Gastroesophageal sphincter (tissue), 4 donors: Measurements from ENCODE around the gene TRIM15. TPM values are rescaled to one million over a fixed set of nuclear protein-coding genes. Genes with fewer than 3 reads are reported as not detected.

Source experiments
- ATAC-seq: fragments of 150-250 bp; one replicate; pipeline ENCODE4 v1.9.1; 2016; ENCODE audit warnings: mild to moderate bottlenecking, moderate library complexity
- H3K27ac ChIP-seq, 4 donors: fragments of 200-600 bp; sonication (generic) in 3 of 4; 1 replicate in 3 of 4; 2 replicates in 1 of 4; pipeline ENCODE4 v1.5.1; 2016 to 2019
- H3K27me3 ChIP-seq: fragments of 200-600 bp; sonication (generic); one replicate; pipeline ENCODE4 v1.5.1; 2019
- H3K36me3 ChIP-seq, 2 donors: fragments of 200-600 bp; sonication (generic); one replicate each; pipeline ENCODE4 v1.5.1; 2019; ENCODE audit warnings: control low read depth in 1 of 2
- H3K4me1 ChIP-seq, 3 donors: fragments of 200-600 bp; sonication (generic); 1 replicate in 2 of 3; 2 replicates in 1 of 3; pipeline ENCODE4 v1.5.1; 2016 to 2019; ENCODE audit warnings: control low read depth in 2 of 3
- H3K4me3 ChIP-seq, 2 donors: fragments of 200-600 bp; sonication (generic); one replicate each; pipeline ENCODE4 v1.5.1; 2019; ENCODE audit warnings: mild to moderate bottlenecking in 1 of 2, moderate library complexity in 1 of 2
- H3K9me3 ChIP-seq, 3 donors: fragments of 200-600 bp; sonication (generic); one replicate each; pipeline ENCODE4 v1.5.1; 2017 to 2019; ENCODE audit warnings: control low read depth in 2 of 3
- CTCF ChIP-seq, 4 experiments: fragments of 200-600 bp in 2 of 4; fragments of 450-650 bp in 2 of 4; sonication (generic) in 1 of 4; IDR thresholded peaks; one replicate each; pipeline ENCODE4 v1.5.1; 2017 to 2019; ENCODE audit warnings: antibody characterized with exemption in 4 of 4, mild to moderate bottlenecking in 2 of 4, moderate library complexity in 2 of 4
- EP300 ChIP-seq: sonication (generic); formaldehyde crosslinking; IDR thresholded peaks from one replicate; pipeline ENCODE4 v1.6.1; 2017; ENCODE audit warnings: antibody characterized with exemption, mild to moderate bottlenecking
- POLR2A ChIP-seq, 2 donors: fragments of 450-650 bp; IDR thresholded peaks; one replicate each; pipeline ENCODE4 v1.6.1; 2017; ENCODE audit warnings: antibody characterized with exemption in 2 of 2, mild to moderate bottlenecking in 2 of 2, moderate library complexity in 1 of 2
- POLR2AphosphoS5 ChIP-seq: sonication (generic); formaldehyde crosslinking; IDR thresholded peaks from one replicate; pipeline ENCODE4 v1.6.1; 2017; ENCODE audit warnings: antibody characterized with exemption
- WGBS, 2 donors: methylation state at CpG; one replicate each; pipeline ENCODE4 v1.1.5; 2018; ENCODE audit warnings: low coverage in 1 of 2; 5-methylcytosine and 5-hydroxymethylcytosine counted together
- total RNA-seq, 4 donors: library from RNA; depleted of rRNA; stranded (reverse); fragments of >200 nt; gene quantifications; one replicate each; pipeline ENCODE4 v1.1.0, GENCODE V29; 2016

The TRIM15 gene
- total RNA-seq, 4 donors from 2014 or later = not detected

DNA sequence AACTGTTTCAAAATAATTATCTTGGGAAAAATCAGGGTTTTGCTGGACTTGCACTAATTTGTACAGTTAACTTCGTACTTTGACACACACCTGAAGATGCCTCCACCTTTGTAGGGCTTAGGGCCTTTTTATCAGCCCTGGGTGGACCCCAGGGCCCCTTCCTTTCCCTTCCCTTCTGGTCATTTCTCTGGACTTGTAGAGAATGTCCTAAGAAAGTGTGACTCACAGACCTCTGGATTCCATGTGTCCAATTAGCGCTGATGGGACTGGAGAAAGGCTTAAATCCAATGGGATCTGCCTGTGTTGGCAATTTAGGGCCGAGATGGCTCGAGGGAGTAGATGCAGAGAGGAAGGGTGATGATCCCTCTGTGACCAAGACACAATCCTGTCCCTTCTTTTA, 9.3 kb downstream of the TRIM15 start:
- Histone ChIP-seq H3K4me3 (no peak overlapping the region), H3K27me3 (peaks cover 89% of the 10 kb centered on the region), H3K4me1 (peaks cover 0 to 9% (median 7%) of the 10 kb centered on the region in 3 donors), H3K9me3 (no peaks in the 10 kb centered on the region), H3K27ac (no peak overlapping the region), H3K36me3 (no peaks in the 10 kb centered on the region)
- TF ChIP-seq POLR2A (IDR thresholded peaks at IDR 0.05) (no peak), POLR2AphosphoS5 (no peak), EP300 (no peak), CTCF (IDR thresholded peaks at IDR 0.05) (no peak)
- 93 to 100% methylated on average over 1 to 3 of the region's 4 CpGs for WGBS, 2 donors
- no peak for ATAC-seq

GRCh38 chr6:30175765-30176164, 12.4 kb downstream of the TRIM15 start:
- no peak for ATAC-seq
- WGBS, 2 donors = 40 to 83% methylated on average over 1 to 2 of the region's 2 CpGs
- Histone ChIP-seq H3K36me3 (no peaks in the 10 kb centered on the region), H3K9me3 (no peaks in the 10 kb centered on the region), H3K4me1 (peaks cover 0 to 9% (median 7%) of the 10 kb centered on the region in 3 donors), H3K4me3 (no peak overlapping the region), H3K27me3 (peaks cover 73% of the 10 kb centered on the region), H3K27ac (no peak overlapping the region)
- TF ChIP-seq EP300 (no peak), POLR2A (IDR thresholded peaks at IDR 0.05) (no peak), CTCF (IDR thresholded peaks at IDR 0.05) (no peak), POLR2AphosphoS5 (no peak)

GRCh38 chr6:30178837-30179236, 15.5 kb downstream of the TRIM15 start:
- Histone ChIP-seq H3K4me1 (no peaks in the 10 kb centered on the region), H3K9me3 (no peaks in the 10 kb centered on the region), H3K36me3 (no peaks in the 10 kb centered on the region), H3K27me3 (peaks cover 43% of the 10 kb centered on the region), H3K27ac (no peak overlapping the region), H3K4me3 (no peak overlapping the region)
- 35 to 92% methylated on average over 1 of the region's 1 CpG for WGBS, 2 donors
- no peak for ATAC-seq
- TF ChIP-seq EP300 (no peak), POLR2A (IDR thresholded peaks at IDR 0.05) (no peak), POLR2AphosphoS5 (no peak), CTCF (IDR thresholded peaks at IDR 0.05) (no peak)

DNA sequence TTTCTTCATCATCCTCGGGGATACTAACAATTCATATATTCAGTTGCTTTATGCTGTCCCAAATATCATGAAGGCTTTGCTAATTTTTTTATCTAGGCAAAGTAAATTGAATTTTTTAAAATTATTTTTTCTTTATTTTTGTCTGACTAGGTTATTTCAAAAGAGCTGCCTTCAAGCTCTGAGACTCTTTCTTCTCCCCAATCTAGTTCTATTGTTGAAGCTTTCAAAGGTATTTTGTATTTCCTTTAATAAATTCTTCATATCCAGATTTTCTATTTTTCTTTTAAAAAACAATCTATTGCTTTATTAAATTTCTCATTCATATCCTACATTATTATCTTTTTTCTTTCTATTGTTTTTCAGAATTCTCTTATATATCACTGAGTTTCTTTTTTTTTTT, 16.8 kb downstream of the TRIM15 start:
- Histone ChIP-seq H3K27ac (no peak overlapping the region), H3K4me1 (no peaks in the 10 kb centered on the region), H3K27me3 (peaks cover 32% of the 10 kb centered on the region), H3K4me3 (no peak overlapping the region), H3K9me3 (no peaks in the 10 kb centered on the region), H3K36me3 (peaks cover 0 to 10% of the 10 kb centered on the region in 2 donors)
- 94% methylated on average over 1 of the region's 1 CpG; no CpG with 5 or more reads in 1 of the 2 donors for WGBS, 2 donors
- TF ChIP-seq EP300 (no peak), POLR2A (IDR thresholded peaks at IDR 0.05) (no peak), CTCF (IDR thresholded peaks at IDR 0.05) (no peak), POLR2AphosphoS5 (no peak)
- ATAC-seq = no peak

DNA sequence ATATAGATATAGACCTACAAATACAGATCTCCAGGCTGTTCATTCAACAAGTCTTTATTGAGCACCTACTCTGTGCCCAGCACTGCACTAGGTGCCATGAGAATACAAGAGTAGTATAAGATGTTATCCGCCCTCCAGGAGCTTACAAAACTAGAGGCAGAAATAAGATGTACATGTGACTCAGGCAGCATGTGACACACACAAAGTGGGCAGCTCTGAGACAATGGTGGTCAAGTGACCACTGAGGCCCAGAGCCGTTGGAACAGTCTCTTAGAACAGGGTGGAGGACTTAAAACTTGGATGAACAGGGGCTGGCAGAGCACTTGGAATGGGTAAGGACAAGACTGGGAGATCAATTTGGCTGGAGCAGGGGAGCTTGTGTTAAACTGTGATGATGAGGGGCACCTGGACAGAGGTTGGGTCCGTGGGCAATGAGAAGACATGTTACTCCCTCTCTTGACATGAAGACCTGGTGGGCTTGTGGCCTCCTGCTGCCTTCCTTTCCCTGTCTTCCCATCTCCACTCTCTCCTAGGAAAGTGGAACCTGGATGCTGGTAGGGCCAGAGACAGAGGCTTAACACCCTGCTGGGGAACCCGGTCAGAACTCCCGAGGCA, 21.2 kb downstream of the TRIM15 start:
- no peaks in the 10 kb centered on the region for H3K27me3 ChIP-seq
- H3K36me3 ChIP-seq = peaks cover 0 to 50% of the 10 kb centered on the region in 2 donors
- TF ChIP-seq POLR2A (IDR thresholded peaks at IDR 0.05) = no peak
- TF ChIP-seq POLR2AphosphoS5 = no peak
- TF ChIP-seq CTCF (IDR thresholded peaks at IDR 0.05) = no peak
- no peak for TF ChIP-seq EP300
- no peak for ATAC-seq
- no peaks in the 10 kb centered on the region for H3K4me1 ChIP-seq
- no peak overlapping the region for H3K27ac ChIP-seq
- H3K9me3 ChIP-seq = no peaks in the 10 kb centered on the region
- WGBS, 2 donors = 83 to 85% methylated on average over 1 to 4 of the region's 5 CpGs
- no peak overlapping the region for H3K4me3 ChIP-seq
